ENCODE measurements around the gene NPIPA1.
A peak's percentile ranks its signal among the peaks of the same experiment; 100 is the strongest.
"Not testable (repeated sequence)": the region's sequence is repeated elsewhere in the genome, so short reads cannot be mapped to it uniquely, and the experiment has no call there.

Gene NPIPA1

GRCh38 chr16:14922968-14923367 lies 14.3 kb upstream of the NPIPA1 start:
- H3K4me3 ChIP-seq (replicated peaks; ENCODE audit: insufficient read depth, low read length); H3K27ac ChIP-seq (replicated peaks): not testable (repeated sequence)

GRCh38 chr16:14923394-14924088 lies 13.7 kb upstream of the NPIPA1 start:
- not testable (repeated sequence) for H3K27ac ChIP-seq (replicated peaks); H3K4me3 ChIP-seq (replicated peaks; ENCODE audit: insufficient read depth, low read length); DNase-seq (ENCODE audit: low read depth in 1 of 2, low spot score in 1 of 2); H3K27me3 ChIP-seq (ENCODE audit: insufficient read depth, poor library complexity, severe bottlenecking)

More at GRCh38 chr16:14922968-14923367, 14.3 kb upstream of the NPIPA1 start:
- H3K27me3 ChIP-seq (ENCODE audit: insufficient read depth, poor library complexity, severe bottlenecking); DNase-seq (ENCODE audit: low read depth in 1 of 2, low spot score in 1 of 2): not testable (repeated sequence)

- H3K4me3 ChIP-seq (replicated peaks; ENCODE audit: insufficient read depth, low read length); DNase-seq (ENCODE audit: low read depth in 1 of 2, low spot score in 1 of 2); H3K27ac ChIP-seq (replicated peaks); H3K27me3 ChIP-seq (ENCODE audit: insufficient read depth, poor library complexity, severe bottlenecking): not testable (repeated sequence)
Observed at GRCh38 chr16:14924359-14924758, 12.9 kb upstream of the NPIPA1 start.

GRCh38 chr16:14924982-14925381 lies 12.3 kb upstream of the NPIPA1 start:
- H3K27me3 ChIP-seq (ENCODE audit: insufficient read depth, poor library complexity, severe bottlenecking); H3K27ac ChIP-seq (replicated peaks); DNase-seq (ENCODE audit: low read depth in 1 of 2, low spot score in 1 of 2); H3K4me3 ChIP-seq (replicated peaks; ENCODE audit: insufficient read depth, low read length): not testable (repeated sequence)

GRCh38 chr16:14928064-14928714 lies 9.1 kb upstream of the NPIPA1 start:
- not testable (repeated sequence) for H3K27ac ChIP-seq (replicated peaks)

GRCh38 chr16:14929176-14929575 lies 8.1 kb upstream of the NPIPA1 start:
- H3K27ac ChIP-seq (replicated peaks); H3K27me3 ChIP-seq (ENCODE audit: insufficient read depth, poor library complexity, severe bottlenecking); H3K4me3 ChIP-seq (replicated peaks; ENCODE audit: insufficient read depth, low read length); DNase-seq (ENCODE audit: low read depth in 1 of 2, low spot score in 1 of 2): not testable (repeated sequence)

More at GRCh38 chr16:14928064-14928714, 9.1 kb upstream of the NPIPA1 start:
- H3K4me3 ChIP-seq (replicated peaks; ENCODE audit: insufficient read depth, low read length); H3K27me3 ChIP-seq (ENCODE audit: insufficient read depth, poor library complexity, severe bottlenecking); DNase-seq (ENCODE audit: low read depth in 1 of 2, low spot score in 1 of 2): not testable (repeated sequence)

- H3K27me3 ChIP-seq (ENCODE audit: insufficient read depth, poor library complexity, severe bottlenecking); H3K4me3 ChIP-seq (replicated peaks; ENCODE audit: insufficient read depth, low read length); H3K27ac ChIP-seq (replicated peaks): not testable (repeated sequence)
- DNase-seq (ENCODE audit: low read depth in 1 of 2, low spot score in 1 of 2) = peak in 1 of 2 experiments; percentile 0
Observed at GRCh38 chr16:14930246-14930645, 7.0 kb upstream of the NPIPA1 start.

- peak in 1 of 2 experiments; percentile 0 for DNase-seq (ENCODE audit: low read depth in 1 of 2, low spot score in 1 of 2)
- H3K27me3 ChIP-seq (ENCODE audit: insufficient read depth, poor library complexity, severe bottlenecking); H3K27ac ChIP-seq (replicated peaks); H3K4me3 ChIP-seq (replicated peaks; ENCODE audit: insufficient read depth, low read length): not testable (repeated sequence)
Observed at GRCh38 chr16:14930971-14931370, 6.3 kb upstream of the NPIPA1 start.

- DNase-seq (ENCODE audit: low read depth in 1 of 2, low spot score in 1 of 2); H3K4me3 ChIP-seq (replicated peaks; ENCODE audit: insufficient read depth, low read length); H3K27ac ChIP-seq (replicated peaks); H3K27me3 ChIP-seq (ENCODE audit: insufficient read depth, poor library complexity, severe bottlenecking): not testable (repeated sequence)
Observed at GRCh38 chr16:14932581-14933375, 4.5 kb upstream of the NPIPA1 start.

- not testable (repeated sequence) for DNase-seq (ENCODE audit: low read depth in 1 of 2, low spot score in 1 of 2); H3K27me3 ChIP-seq (ENCODE audit: insufficient read depth, poor library complexity, severe bottlenecking); H3K4me3 ChIP-seq (replicated peaks; ENCODE audit: insufficient read depth, low read length); H3K27ac ChIP-seq (replicated peaks)
Observed at GRCh38 chr16:14937994-14938393, 751 bp downstream of the NPIPA1 start.

GRCh38 chr16:14942686-14943085 lies 5.4 kb downstream of the NPIPA1 start:
- H3K4me3 ChIP-seq (replicated peaks; ENCODE audit: insufficient read depth, low read length); H3K27ac ChIP-seq (replicated peaks); DNase-seq (ENCODE audit: low read depth in 1 of 2, low spot score in 1 of 2); H3K27me3 ChIP-seq (ENCODE audit: insufficient read depth, poor library complexity, severe bottlenecking): not testable (repeated sequence)
